ENCODE results near the gene MALL. TPM values are rescaled to one million over a fixed set of nuclear protein-coding genes. Genes with fewer than 3 reads are reported as not detected.
A peak's percentile ranks its signal among the peaks of the same experiment; 100 is the strongest.

MALL gene
- total RNA-seq, 1 donor from 2014 or later: 0.85 TPM

DNA sequence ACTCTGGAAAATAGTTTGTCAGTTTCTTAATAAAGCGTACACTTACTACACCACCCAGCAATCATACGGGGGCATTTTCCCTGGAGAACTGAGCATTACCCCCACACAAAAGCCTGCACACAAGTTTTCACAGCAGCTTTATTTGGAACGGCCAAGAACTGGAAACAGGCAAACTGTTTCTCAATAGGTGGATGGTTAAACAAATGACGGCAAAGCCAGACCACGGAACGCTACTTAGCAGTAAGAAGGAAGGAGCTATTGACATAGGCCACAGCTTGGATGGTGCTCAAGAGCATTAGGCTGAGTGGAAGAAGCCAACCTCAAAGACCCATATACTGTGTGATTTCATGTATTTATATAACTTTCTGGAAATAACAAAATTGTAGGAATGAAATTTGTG is 9.0 kb downstream of the MALL start:
- TF ChIP-seq, protein P1, sequence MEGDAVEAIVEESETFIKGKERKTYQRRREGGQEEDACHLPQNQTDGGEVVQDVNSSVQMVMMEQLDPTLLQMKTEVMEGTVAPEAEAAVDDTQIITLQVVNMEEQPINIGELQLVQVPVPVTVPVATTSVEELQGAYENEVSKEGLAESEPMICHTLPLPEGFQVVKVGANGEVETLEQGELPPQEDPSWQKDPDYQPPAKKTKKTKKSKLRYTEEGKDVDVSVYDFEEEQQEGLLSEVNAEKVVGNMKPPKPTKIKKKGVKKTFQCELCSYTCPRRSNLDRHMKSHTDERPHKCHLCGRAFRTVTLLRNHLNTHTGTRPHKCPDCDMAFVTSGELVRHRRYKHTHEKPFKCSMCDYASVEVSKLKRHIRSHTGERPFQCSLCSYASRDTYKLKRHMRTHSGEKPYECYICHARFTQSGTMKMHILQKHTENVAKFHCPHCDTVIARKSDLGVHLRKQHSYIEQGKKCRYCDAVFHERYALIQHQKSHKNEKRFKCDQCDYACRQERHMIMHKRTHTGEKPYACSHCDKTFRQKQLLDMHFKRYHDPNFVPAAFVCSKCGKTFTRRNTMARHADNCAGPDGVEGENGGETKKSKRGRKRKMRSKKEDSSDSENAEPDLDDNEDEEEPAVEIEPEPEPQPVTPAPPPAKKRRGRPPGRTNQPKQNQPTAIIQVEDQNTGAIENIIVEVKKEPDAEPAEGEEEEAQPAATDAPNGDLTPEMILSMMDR (IDR thresholded peaks at IDR 0.05): no peak
- DNase-seq (ENCODE audit: low spot score): no peak
- H3K36me3 Mint-ChIP-seq (ENCODE audit: low read depth): peaks cover 11% of the 10 kb centered on the region
- H3K4me3 Mint-ChIP-seq (ENCODE audit: unreplicated experiment): no peak overlapping the region
- no peaks in the 10 kb centered on the region for H3K27me3 Mint-ChIP-seq (ENCODE audit: low read depth)
- H3K4me1 Mint-ChIP-seq (ENCODE audit: low read depth): peaks cover 40% of the 10 kb centered on the region
- peaks cover 9% of the 10 kb centered on the region for H3K9me3 Mint-ChIP-seq (ENCODE audit: low read depth)
- peak overlapping the region; percentile 45 for H3K27ac Mint-ChIP-seq (ENCODE audit: unreplicated experiment)

DNA sequence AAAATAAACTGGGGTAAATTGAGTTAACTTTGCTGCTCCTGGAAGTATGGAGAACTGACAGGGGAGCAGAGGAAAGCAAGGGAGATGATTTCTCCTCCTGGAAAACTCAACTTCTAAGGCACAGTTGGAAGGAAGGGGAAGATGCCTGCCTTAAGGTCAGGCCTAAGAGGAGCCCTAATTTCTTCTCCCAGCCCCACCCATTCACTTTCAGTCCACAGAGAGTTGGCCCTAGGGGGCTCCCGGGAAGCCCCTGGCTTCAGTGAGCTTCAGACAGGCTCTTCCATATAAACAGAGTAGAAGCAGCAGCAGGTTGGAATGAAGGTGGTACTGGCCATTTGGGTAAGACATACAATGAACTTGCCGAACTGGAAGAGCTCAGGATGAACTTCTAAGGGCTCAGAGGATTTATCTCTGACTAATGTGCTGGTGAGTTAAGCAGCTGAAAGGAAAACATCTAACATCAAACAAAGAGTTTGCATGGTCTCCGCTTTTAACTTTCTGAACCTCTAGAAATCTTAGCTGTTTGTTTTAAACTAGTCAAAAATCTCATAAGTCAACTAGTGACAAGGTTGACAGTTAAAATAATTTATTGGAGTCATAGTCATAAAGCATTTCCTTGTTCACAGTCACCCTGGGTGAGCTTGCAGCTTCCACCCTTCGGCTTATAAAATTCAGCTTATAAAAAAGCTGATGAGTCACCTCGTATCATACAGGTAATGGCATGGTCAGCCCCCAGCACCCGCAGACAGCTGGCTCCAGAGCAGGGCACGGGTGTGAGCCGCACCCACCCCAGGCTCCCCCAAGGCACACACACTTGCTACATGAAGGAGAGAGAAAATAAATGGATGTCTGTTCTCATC is 9.8 kb downstream of the MALL start:
- no peaks in the 10 kb centered on the region for H3K27me3 Mint-ChIP-seq (ENCODE audit: low read depth)
- H3K27ac Mint-ChIP-seq (ENCODE audit: unreplicated experiment): peak overlapping the region; percentile 83
- no peak for DNase-seq (ENCODE audit: low spot score)
- peaks cover 8% of the 10 kb centered on the region for H3K36me3 Mint-ChIP-seq (ENCODE audit: low read depth)
- H3K9me3 Mint-ChIP-seq (ENCODE audit: low read depth): peaks cover 9% of the 10 kb centered on the region
- no peak overlapping the region for H3K4me3 Mint-ChIP-seq (ENCODE audit: unreplicated experiment)
- TF ChIP-seq, protein P1 (IDR thresholded peaks at IDR 0.05): no peak
- peaks cover 48% of the 10 kb centered on the region for H3K4me1 Mint-ChIP-seq (ENCODE audit: low read depth)

DNA sequence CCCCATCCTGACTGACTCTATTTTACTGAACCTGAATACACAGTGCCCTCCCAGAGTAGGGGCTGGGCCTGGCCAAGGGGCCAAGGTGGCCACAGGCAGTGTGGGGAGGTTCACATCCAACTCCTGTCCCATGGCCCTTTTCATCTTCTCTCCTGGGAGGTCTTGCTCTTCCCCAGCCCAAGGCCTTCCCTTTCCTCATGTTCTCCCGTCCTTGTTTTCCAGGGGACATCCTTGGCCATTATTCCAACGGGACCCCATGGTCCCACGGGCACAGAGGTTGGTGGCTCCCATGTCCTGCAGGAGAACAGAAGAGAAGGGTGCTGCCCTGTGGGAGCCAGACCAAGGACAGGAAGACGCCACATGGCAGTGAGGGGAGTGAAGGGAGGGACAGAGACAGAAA is 10.4 kb downstream of the MALL start:
- H3K36me3 Mint-ChIP-seq (ENCODE audit: low read depth): peaks cover 4% of the 10 kb centered on the region
- peaks cover 3% of the 10 kb centered on the region for H3K9me3 Mint-ChIP-seq (ENCODE audit: low read depth)
- no peak for DNase-seq (ENCODE audit: low spot score)
- H3K4me1 Mint-ChIP-seq (ENCODE audit: low read depth): peaks cover 51% of the 10 kb centered on the region
- TF ChIP-seq, protein P1 (IDR thresholded peaks at IDR 0.05): no peak
- H3K27me3 Mint-ChIP-seq (ENCODE audit: low read depth): no peaks in the 10 kb centered on the region
- no peak overlapping the region for H3K4me3 Mint-ChIP-seq (ENCODE audit: unreplicated experiment)
- no peak overlapping the region for H3K27ac Mint-ChIP-seq (ENCODE audit: unreplicated experiment)

DNA sequence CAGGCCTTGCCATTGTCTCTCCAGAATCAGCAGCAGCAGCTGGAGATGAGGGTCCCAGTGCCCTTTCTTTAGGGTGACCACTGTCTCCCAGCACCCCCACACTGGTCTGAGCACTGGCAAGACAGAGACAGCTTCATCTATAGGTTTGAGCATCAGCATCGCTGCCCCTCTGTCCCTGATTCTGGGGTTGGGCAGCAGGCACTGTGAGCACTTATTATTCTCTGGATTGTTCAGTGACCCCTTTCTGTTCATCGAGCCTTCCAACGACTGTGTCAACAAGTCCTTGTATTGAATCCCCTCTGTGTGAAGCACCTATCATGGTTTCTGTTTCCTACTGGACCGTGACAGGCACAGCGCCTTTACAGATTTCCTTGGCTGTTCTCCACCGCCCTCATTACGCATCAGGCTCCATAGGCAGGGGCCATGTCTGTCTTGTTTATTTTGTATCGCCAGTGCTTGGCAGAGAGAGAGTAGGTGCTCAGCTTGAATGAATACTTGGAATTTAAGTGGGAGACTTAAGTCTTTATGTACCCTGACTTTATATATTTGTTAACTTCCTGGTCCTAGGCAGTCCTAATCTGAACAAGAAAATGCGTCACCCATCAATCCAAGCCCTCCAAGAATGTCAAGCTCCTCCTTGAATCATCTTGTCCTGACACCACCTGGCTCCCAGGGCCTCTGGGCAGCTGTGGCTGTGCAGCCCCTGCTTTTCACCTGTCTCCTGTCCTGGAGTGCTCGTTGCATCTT is 11.4 kb downstream of the MALL start:
- H3K36me3 Mint-ChIP-seq (ENCODE audit: low read depth): no peaks in the 10 kb centered on the region
- TF ChIP-seq, protein P1 (IDR thresholded peaks at IDR 0.05): no peak
- no peaks in the 10 kb centered on the region for H3K9me3 Mint-ChIP-seq (ENCODE audit: low read depth)
- DNase-seq (ENCODE audit: low spot score): no peak
- H3K27me3 Mint-ChIP-seq (ENCODE audit: low read depth): no peaks in the 10 kb centered on the region
- peaks cover 55% of the 10 kb centered on the region for H3K4me1 Mint-ChIP-seq (ENCODE audit: low read depth)
- no peak overlapping the region for H3K4me3 Mint-ChIP-seq (ENCODE audit: unreplicated experiment)
- no peak overlapping the region for H3K27ac Mint-ChIP-seq (ENCODE audit: unreplicated experiment)

All from chondrocyte (in vitro differentiated cells).